ENCODE measurements around the gene BCL2A1.
"Not testable (repeated sequence)": the region's sequence is repeated elsewhere in the genome, so short reads cannot be mapped to it uniquely, and the experiment has no call there.

Gene BCL2A1

DNA sequence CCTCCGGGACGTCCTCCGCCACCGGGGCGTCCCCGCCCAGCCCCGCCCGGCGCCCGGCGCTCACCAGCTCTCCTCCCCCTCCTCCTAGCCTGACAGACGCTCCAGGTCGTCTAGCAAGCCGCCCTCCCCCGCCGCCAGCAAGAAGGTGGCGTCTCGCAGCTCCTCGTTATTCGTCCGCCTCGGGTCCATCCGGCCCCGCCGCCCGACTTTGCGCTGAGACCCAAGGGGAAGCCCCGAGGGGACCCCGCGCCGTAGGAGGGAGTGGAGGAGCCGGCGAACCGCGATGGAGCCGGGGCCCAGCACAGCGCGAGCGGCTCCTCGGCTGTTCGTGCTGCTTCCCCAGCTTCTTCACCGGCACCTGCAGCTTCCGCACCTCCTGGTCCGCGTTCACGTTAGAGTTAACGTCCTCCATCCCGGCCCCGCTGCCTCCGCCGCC is 47.9 kb downstream of the BCL2A1 start:
- DNase-seq (ENCODE audit: low read depth), result peak; percentile 66

DNA sequence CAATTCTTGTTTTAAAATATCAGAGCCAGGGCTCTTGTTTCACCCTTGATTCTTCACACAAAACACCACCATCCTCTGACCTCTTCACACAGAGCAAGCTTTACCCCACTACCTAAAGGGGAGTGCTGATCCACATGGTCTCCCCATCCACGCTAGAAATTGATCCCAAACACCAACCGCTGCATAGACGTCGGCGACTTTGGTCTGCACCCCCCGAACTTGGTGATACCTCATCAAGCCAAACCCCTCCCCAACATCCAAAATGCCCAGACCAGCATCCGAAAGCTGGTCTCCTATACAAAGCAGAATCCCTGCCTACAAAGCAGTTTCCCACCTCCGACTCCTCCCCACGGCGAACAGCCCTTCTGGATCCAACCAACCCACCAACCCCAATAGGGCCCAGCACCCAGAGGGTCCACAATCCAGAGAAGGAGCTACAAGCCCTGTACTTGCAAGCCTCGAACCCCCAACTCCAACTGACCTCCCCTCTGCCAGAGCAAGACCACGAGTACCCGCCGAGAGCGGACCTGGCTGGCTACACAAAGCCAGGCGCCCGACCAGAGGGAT is 48.4 kb downstream of the BCL2A1 start:
- DNase-seq (ENCODE audit: low read depth), result no peak

DNA sequence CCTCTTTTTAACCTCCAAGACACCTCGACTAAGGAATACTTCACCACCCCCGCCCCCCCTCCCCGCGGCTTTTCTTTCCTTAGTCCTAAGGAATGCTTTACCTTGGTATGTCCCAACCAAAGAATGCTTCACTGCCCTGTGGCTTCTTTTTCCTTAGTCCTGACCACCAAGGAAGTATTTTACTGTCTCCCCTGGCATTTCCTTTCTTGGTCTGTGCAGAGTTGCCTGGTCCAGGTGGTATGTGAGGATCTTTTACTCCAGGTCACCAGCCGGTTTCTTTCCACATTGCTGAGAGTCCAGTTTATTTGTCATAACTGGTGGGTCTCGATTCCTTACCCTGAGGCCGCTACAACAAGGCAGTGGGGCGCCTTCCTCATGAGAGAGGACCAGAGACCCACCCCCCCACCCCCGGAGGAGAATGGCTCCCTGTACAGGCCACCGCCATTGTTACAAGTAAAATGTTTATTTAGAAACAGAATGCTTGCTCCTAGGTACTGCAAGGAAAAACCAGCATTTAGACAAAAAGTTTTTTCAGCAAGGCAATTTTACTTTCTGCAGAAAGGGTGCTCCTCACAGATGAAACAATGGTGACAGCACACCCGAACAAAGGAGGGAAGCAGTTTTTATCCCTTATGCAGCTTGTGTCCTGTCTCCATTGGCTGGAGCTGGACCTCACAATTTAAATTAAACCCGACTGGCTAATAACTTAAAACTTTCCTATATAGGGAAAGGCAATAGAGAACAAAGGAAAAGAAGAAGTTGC is 51.1 kb downstream of the BCL2A1 start:
- DNase-seq (ENCODE audit: low read depth), result no peak

DNA sequence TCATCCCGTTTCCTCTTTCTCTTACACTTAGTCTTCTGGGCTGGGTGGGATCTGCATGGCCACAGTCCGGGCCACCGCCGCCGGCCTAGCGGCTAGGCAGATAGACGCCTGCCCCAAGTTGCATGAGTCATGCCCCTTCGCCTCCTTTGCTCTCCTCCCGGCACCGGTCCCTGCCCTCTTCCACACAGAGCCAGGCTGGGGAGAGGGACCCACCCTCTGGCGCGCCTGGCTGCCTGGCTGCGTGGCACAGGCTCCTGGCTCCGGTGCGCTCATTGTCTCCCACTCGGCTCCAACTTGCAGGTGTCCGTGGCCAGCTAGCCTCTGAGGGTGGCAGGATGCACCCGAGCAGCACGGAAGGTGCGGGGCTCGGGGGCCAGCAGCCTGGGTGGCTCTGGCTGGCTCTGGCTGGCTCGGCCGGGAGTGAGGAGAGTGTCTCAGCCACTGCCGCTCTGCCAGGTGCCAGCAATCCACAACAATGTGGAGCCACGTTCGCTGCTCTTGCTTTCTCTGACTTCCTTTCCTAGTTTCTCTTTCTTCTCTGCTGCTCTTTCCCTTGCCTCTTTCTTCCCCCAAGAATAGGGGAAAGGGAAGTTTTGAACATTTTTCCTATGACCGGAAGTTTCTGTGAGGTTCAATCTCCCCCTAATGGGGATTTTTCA is 51.8 kb downstream of the BCL2A1 start:
- DNase-seq (ENCODE audit: low read depth), result no peak

DNA sequence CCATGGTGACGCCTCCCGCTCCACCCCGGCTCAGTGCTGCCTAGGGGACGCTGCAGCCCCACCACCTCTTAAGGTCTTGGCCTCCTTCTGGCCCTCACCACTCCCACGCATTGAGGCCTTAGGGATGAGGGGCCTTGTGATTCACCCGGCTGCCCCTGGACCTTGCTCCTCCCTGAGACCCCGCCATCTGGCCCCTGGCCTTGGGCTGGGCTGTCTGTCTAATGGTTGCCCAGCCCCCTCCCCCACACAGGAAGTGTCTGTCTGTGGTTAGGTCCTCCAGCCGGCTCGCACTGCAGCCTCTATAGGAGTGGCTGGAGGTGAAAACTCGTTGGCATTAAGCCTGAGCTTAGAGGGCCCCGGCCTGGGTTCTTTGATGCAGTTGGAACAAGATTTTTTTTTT is 52.7 kb downstream of the BCL2A1 start:
- DNase-seq (ENCODE audit: low read depth), result no peak

DNA sequence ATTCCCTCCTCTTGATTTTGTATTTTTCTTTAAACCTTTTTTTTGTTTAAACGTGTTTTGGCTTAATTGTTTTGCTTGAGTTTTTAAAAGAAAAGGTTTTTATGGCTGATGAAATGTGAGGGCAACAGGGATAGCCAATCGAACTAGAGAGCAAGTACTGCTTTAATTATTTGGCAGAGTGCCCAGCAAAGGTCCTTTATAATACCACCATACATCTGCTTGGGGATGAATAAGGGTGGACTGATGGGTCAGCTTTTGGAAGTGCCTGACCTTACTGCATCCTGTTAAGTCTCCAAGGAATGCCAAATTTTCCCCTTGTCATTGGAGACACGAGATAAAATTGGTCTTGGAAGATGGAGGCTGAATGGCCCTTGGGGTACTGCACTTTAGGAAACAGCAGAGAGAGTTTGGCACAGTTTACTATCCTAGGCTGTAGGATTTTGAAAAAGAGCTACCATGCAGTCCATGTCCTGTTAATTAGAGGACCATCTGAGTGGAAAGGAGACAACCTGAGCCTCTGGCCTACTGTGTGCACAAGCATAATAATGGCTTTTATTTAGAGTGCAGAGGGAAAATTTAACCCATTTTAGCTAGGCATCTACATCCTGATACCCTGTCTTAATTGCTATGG is 54.4 kb downstream of the BCL2A1 start:
- no peak for DNase-seq (ENCODE audit: low read depth)

DNA sequence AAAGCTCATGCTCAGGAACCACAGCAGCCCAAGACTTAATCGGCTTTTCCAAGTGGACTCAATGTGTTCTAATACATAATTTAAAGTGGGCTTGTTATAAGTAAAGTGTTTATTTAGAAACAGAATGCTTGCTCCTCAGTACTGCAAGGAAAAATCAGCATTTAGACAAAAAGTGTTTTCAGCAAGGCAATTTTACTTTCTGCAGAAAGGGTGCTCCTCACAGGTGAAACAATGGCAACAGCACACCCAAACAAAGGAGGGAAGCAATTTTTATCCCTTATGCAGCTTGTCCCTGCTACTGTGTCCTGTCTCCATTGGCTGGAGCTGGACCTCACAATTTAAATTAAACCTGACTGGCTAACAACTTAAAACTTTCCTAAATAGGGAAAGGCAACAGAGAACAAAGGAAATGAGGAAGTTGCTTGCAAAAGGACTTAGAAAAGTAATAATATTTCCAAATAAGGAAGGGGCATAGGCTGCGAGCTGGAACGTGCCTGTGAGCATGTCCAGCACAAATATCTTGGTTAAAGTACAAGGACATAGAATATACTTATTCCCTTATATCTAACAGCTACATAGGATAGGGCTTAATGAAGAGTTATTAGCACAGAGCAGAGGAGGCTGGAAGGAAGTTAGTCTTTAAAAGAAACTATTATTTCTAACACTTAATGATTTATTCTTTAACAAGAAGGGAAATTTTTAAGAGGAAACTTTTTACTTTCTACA is 55.1 kb downstream of the BCL2A1 start:
- DNase-seq (ENCODE audit: low read depth), result not testable (repeated sequence)

DNA sequence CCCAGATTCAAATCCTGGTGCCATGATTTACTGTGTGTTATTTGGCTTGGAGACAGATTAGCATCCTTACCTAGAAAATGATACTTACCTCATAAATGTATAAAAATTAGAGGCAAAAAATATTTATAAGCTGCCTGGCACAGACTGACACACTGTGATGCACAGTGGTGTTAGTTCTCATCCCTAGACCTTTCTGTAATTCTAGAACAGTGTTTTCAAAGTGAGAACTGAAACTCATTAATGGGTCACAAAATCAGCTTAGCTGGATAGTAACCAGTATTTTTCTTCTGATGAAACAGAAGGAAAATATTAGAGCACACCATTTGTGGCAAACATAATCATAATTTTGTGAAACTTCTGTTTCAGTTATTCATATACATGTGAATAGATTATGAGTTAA is 56.3 kb downstream of the BCL2A1 start:
- no peak for DNase-seq (ENCODE audit: low read depth)
